HCT116 (cell line): Measurements from ENCODE around the gene CISD1. TPM values are rescaled to one million over a fixed set of nuclear protein-coding genes. Genes with fewer than 3 reads are reported as not detected.
A peak's percentile ranks its signal among the peaks of the same experiment; 100 is the strongest.

Experiments
- ATAC-seq: fragments of 200-7000 bp; cut with Tn5 transposase; 2 replicates; pipeline ENCODE4 v1.9.1; 2020; ENCODE audit warnings: mild to moderate bottlenecking, moderate library complexity
- BruUV-seq: library from RNA; stranded (reverse); fragments of 400-500 nt; replicated peaks from 2 replicates; lab custom pipeline; 2021; lab: Mats Ljungman, UMichigan
- CTCF ChIA-PET: fragments of 300-600 bp; sonication (Branson Sonifier 250); formaldehyde crosslinking; loops from one replicate; lab custom pipeline; 2021; ENCODE audit warnings: antibody characterized with exemption; lab: Charles Lee
- POLR2A ChIA-PET: fragments of 300-600, 350-600 bp; sonication (Branson Sonifier 250); formaldehyde crosslinking; loops from one replicate; lab custom pipeline; 2021; ENCODE audit warnings: antibody characterized with exemption; lab: Charles Lee
- RAD21 ChIA-PET, 2 experiments: fragments of 300-600 bp; sonication (Branson Sonifier 250); formaldehyde crosslinking; loops; one replicate each; lab custom pipeline; 2023; ENCODE audit warnings: low total read pairs in 2 of 2; ENCODE audit not compliant: uncharacterized antibody in 2 of 2, unreplicated experiment in 2 of 2, low non-redundant PET in 1 of 2; lab: Charles Lee
- DNase-seq: peaks from one replicate; pipeline ENCODE4 v3.0.0-alpha.2; 2010; ENCODE audit warnings: low read depth, low spot score
- H2AFZ ChIP-seq: fragments of 200-600 bp; shearing (Covaris generic), sonication (generic); 2 replicates; pipeline ENCODE4 v1.6.1; 2017; ENCODE audit warnings: low read depth, mixed run types, mixed read lengths, antibody characterized with exemption, low read length; ENCODE audit not compliant: poor library complexity, severe bottlenecking
- H3K27ac ChIP-seq: 2 replicates; pipeline ENCODE4 v1.5.1; 2012; ENCODE audit warnings: low read depth, low read length
- H3K27me3 ChIP-seq: fragments of 200-600 bp; sonication (generic); 2 replicates; pipeline ENCODE4 v1.6.1; 2016; ENCODE audit warnings: mixed run types, low read length, mixed read lengths; ENCODE audit not compliant: insufficient read depth
- H3K36me3 ChIP-seq, 2 experiments: fragments of 200-500 bp in 1 of 2; fragments of 200-600 bp in 1 of 2; sonication (Bioruptor generic) in 1 of 2; sonication (generic) in 1 of 2; 2 replicates each; pipeline versions ENCODE4 v1.5.1 to v1.6.1; 2014 to 2016; ENCODE audit warnings: low read length in 2 of 2, inconsistent platforms in 1 of 2, mixed read lengths in 1 of 2, mixed run types in 1 of 2; ENCODE audit not compliant: insufficient read depth in 2 of 2, control insufficient read depth in 1 of 2
- H3K4me1 ChIP-seq, 2 experiments: fragments of 200-600 bp in 1 of 2; sonication (generic) in 1 of 2; 2 replicates each; pipeline versions ENCODE4 v1.5.1 to v1.6.1; 2012 to 2017; ENCODE audit warnings: low read length in 2 of 2, inconsistent platforms in 1 of 2, mild to moderate bottlenecking in 1 of 2, mixed read lengths in 1 of 2, mixed run types in 1 of 2, moderate library complexity in 1 of 2; ENCODE audit not compliant: insufficient read depth in 2 of 2, control insufficient read depth in 1 of 2
- H3K4me2 ChIP-seq: fragments of 200-600 bp; sonication (generic); 2 replicates; pipeline ENCODE4 v1.6.1; 2017; ENCODE audit warnings: mixed run types, low read length, mixed read lengths
- H3K4me3 ChIP-seq, 2 experiments: fragments of 200-600 bp in 1 of 2; sonication (generic) in 1 of 2; replicated peaks in 1 of 2; 2 replicates each; pipeline ENCODE4 v1.5.1; 2011 to 2016; ENCODE audit warnings: low read length in 2 of 2, control low read depth in 1 of 2, low read depth in 1 of 2, mild to moderate bottlenecking in 1 of 2, mixed read lengths in 1 of 2, mixed run types in 1 of 2
- H3K79me2 ChIP-seq: fragments of 200-600 bp; sonication (generic); 2 replicates; pipeline ENCODE4 v1.6.1; 2017; ENCODE audit warnings: mild to moderate bottlenecking, mixed run types, low read length, moderate library complexity, mixed read lengths; ENCODE audit not compliant: insufficient read depth
- H3K9ac ChIP-seq: fragments of 200-600 bp; sonication (generic); 2 replicates; pipeline ENCODE4 v1.6.1; 2016; ENCODE audit warnings: low read length, mixed read lengths
- H3K9me2 ChIP-seq: fragments of 200-600 bp; sonication (generic), shearing (Covaris generic); 2 replicates; pipeline ENCODE4 v1.6.1; 2017; ENCODE audit warnings: mixed run types, mild to moderate bottlenecking, moderate library complexity; ENCODE audit not compliant: insufficient read depth
- H3K9me3 ChIP-seq, 2 experiments: fragments of 200-500 bp in 1 of 2; fragments of 200-600 bp in 1 of 2; sonication (Bioruptor generic) in 1 of 2; sonication (generic) in 1 of 2; 2 replicates each; pipeline ENCODE4 v1.6.1; 2014 to 2017; ENCODE audit warnings: low read length in 2 of 2, mixed read lengths in 2 of 2, inconsistent platforms in 1 of 2, low read depth in 1 of 2, mild to moderate bottlenecking in 1 of 2, mixed run types in 1 of 2, moderate library complexity in 1 of 2; ENCODE audit not compliant: control insufficient read depth in 1 of 2, insufficient read depth in 1 of 2
- H4K20me1 ChIP-seq: fragments of 200-600 bp; sonication (generic), shearing (Covaris generic); 2 replicates; pipeline ENCODE4 v1.6.1; 2017; ENCODE audit warnings: mixed run types, mild to moderate bottlenecking, moderate library complexity; ENCODE audit not compliant: insufficient read depth
- CTCF ChIP-seq, 3 experiments: fragments of 200-600 bp in 1 of 3; sonication (generic) in 1 of 3; IDR thresholded peaks in 2 of 3; conservative IDR thresholded peaks in 1 of 3; 2 replicates each; pipeline ENCODE4 v1.5.1; 2012 to 2017; ENCODE audit warnings: low read depth in 2 of 3, low read length in 2 of 3, antibody characterized with exemption in 1 of 3, borderline replicate concordance in 1 of 3, control low read depth in 1 of 3, mild to moderate bottlenecking in 1 of 3, mixed read lengths in 1 of 3, mixed run types in 1 of 3, moderate library complexity in 1 of 3; ENCODE audit not compliant: insufficient read depth in 1 of 3
- JUND ChIP-seq: IDR thresholded peaks from 2 replicates; pipeline ENCODE4 v1.6.1; 2012
- POLR2A ChIP-seq: IDR thresholded peaks from 2 replicates; pipeline ENCODE4 v1.7.0; 2011; ENCODE audit warnings: borderline replicate concordance; ENCODE audit not compliant: insufficient read depth, insufficient read length; ENCODE audit errors: extremely low read depth
- RAD21 ChIP-seq: IDR thresholded peaks from 2 replicates; pipeline ENCODE4 v1.6.1; 2012; ENCODE audit warnings: low read depth, mild to moderate bottlenecking
- SIN3A ChIP-seq: IDR thresholded peaks from 2 replicates; pipeline ENCODE4 v1.6.1; 2012; ENCODE audit warnings: low read depth
- intact Hi-C: fragments of 100-400 bp; cut with micrococcal nuclease; formaldehyde crosslinking; loops from 2 replicates; pipeline ENCODE4 v1.10.0; 2022
- total RNA-seq: library from RNA; stranded (reverse); gene quantifications from one replicate; pipeline ENCODE4 v1.2.1, GENCODE V29; 2021; ENCODE audit not compliant: unreplicated experiment

The CISD1 gene
- total RNA-seq, 1 experiment from 2014 or later = 47.3 TPM

DNA sequence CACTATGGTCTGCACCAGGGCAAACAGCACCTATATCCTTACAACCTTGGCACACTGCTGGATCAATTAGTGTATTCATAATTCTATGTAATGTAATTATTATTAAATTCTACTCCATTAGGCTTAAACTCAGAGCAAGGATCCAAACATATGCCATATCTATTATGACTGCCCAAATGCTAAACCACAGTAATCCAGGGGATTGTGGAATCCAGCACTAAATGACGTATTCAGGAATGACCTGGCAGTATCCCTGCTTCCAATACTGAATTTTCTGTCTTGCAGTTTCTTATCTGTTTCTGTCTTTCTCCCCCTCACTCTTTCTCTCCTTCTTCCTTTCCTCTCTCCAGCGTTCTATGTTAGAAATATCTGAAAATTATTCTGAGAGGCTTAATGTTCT lies 49.4 kb downstream of the CISD1 start:
- no peaks in the 10 kb centered on the region for H3K9me2 ChIP-seq
- ChIA-PET RAD21 (no interaction called here), POLR2A (no interaction called here), CTCF (no interaction called here)
- H3K9ac ChIP-seq = no peak overlapping the region
- H2AFZ ChIP-seq = no peak overlapping the region
- no peak overlapping the region for H3K27ac ChIP-seq
- DNase-seq = no peak
- no TSS peak for BruUV-seq
- H3K4me3 ChIP-seq = no peak overlapping the region
- H3K36me3 ChIP-seq = no peaks in the 10 kb centered on the region
- no peak overlapping the region for H3K4me2 ChIP-seq
- intact Hi-C loops = no loop called here
- H3K9me3 ChIP-seq = no peaks in the 10 kb centered on the region
- ATAC-seq = no peak
- no peak for TF ChIP-seq SIN3A
- TF ChIP-seq RAD21 = no peak
- TF ChIP-seq JUND = no peak
- H3K79me2 ChIP-seq = no peaks in the 10 kb centered on the region
- H3K4me1 ChIP-seq = no peaks in the 10 kb centered on the region
- no peaks in the 10 kb centered on the region for H4K20me1 ChIP-seq
- no peaks in the 10 kb centered on the region for H3K27me3 ChIP-seq

- POLR2A ChIA-PET = no interaction called here
- Histone ChIP-seq H3K9me3 (no peaks in the 10 kb centered on the region), H3K27me3 (no peaks in the 10 kb centered on the region), H3K27ac (no peak overlapping the region), H3K4me1 (no peaks in the 10 kb centered on the region)
- ATAC-seq = no peak; the same call in 1 of the 2 replicates
- TF ChIP-seq POLR2A = no peak
- TF ChIP-seq RAD21 = peak; percentile 38
- TF ChIP-seq CTCF (IDR thresholded peaks at IDR 0.05 in 2 of 3, conservative IDR thresholded peaks at IDR 0.05 in 1 of 3; ENCODE audit: borderline replicate concordance in 1 of 3, insufficient read depth in 1 of 3, low read depth in 2 of 3, low read length in 2 of 3) = 0 out of 6 replicates have a peak, but pooled peaks of 1 of the 3 experiments have one; percentile 9
- TF ChIP-seq, all 23 proteins: peak for 2
- RAD21 ChIA-PET = no interaction called here
- CTCF ChIA-PET = no interaction called here
- Histone ChIP-seq H3K36me3 (no peaks in the 10 kb centered on the region), H3K4me2 (no peak overlapping the region), H4K20me1 (no peaks in the 10 kb centered on the region), H2AFZ (no peak overlapping the region), H3K4me3 (no peak overlapping the region), H3K9ac (no peak overlapping the region), H3K9me2 (no peaks in the 10 kb centered on the region), H3K79me2 (no peaks in the 10 kb centered on the region)
- no peak for DNase-seq
- no TSS peak for BruUV-seq
- intact Hi-C loops = no loop called here
Measured at GRCh38 chr10:58319599-58319998, 50.6 kb downstream of the CISD1 start.
